Urinary bladder (tissue), 4 donors: ENCODE measurements around the gene YDJC. TPM values are rescaled to one million over a fixed set of nuclear protein-coding genes. Genes with fewer than 3 reads are reported as not detected.
"Not testable (repeated sequence)": the region's sequence is repeated elsewhere in the genome, so short reads cannot be mapped to it uniquely, and the experiment has no call there.

Experiments
- DNase-seq: peaks from one replicate; pipeline ENCODE4 v3.0.0-alpha.2; 2015; ENCODE audit errors: extremely low spot score
- H3K27ac ChIP-seq: one replicate; pipeline ENCODE4 v1.5.1; 2013; ENCODE audit warnings: low read depth, mild to moderate bottlenecking, moderate library complexity
- H3K36me3 ChIP-seq: one replicate; pipeline ENCODE4 v1.6.1; 2013; ENCODE audit warnings: mild to moderate bottlenecking, moderate library complexity; ENCODE audit not compliant: insufficient read depth
- H3K4me1 ChIP-seq: one replicate; pipeline ENCODE4 v1.6.1; 2013; ENCODE audit warnings: mild to moderate bottlenecking, moderate library complexity; ENCODE audit not compliant: insufficient read depth
- H3K4me3 ChIP-seq: one replicate; pipeline ENCODE4 v1.5.1; 2013; ENCODE audit warnings: low read depth, low read length
- WGBS: extraction: QIAGEN DNeasy Blood & Tissue Kit; methylation state at CpG from one replicate; pipeline ENCODE4 v1.1.7; 2013; 5-methylcytosine and 5-hydroxymethylcytosine counted together
- polyA plus RNA-seq: library from polyadenylated mRNA; stranded (reverse); fragments of 200-250 nt; gene quantifications from one replicate; pipeline ENCODE4 v1.2.3, GENCODE V29; 2013
- total RNA-seq: library from RNA; depleted of rRNA; stranded (reverse); fragments of >200 nt; gene quantifications from one replicate; pipeline ENCODE4 v1.2.3, GENCODE V29; 2014
- donor health status: healthy with polysubstance abuse.
- donor health status: healthy.

YDJC gene
- total and polyA plus RNA-seq, 2 donors = 3.7 to 26.4 TPM

GRCh38 chr22:21660904-21661303 is 31.1 kb upstream of the YDJC start:
- DNase-seq = no peak
- no peaks in the 10 kb centered on the region for H3K4me1 ChIP-seq
- no peak overlapping the region for H3K27ac ChIP-seq
- WGBS = 79% methylated on average over 7 of the region's 7 CpGs
- H3K36me3 ChIP-seq = no peaks in the 10 kb centered on the region
- no peak overlapping the region for H3K4me3 ChIP-seq

GRCh38 chr22:21659864-21660525 is 30.2 kb upstream of the YDJC start:
- no peak overlapping the region for H3K27ac ChIP-seq
- no peaks in the 10 kb centered on the region for H3K4me1 ChIP-seq
- no peaks in the 10 kb centered on the region for H3K36me3 ChIP-seq
- DNase-seq = no peak
- WGBS = 69% methylated on average over 7 of the region's 7 CpGs
- H3K4me3 ChIP-seq = no peak overlapping the region

DNA sequence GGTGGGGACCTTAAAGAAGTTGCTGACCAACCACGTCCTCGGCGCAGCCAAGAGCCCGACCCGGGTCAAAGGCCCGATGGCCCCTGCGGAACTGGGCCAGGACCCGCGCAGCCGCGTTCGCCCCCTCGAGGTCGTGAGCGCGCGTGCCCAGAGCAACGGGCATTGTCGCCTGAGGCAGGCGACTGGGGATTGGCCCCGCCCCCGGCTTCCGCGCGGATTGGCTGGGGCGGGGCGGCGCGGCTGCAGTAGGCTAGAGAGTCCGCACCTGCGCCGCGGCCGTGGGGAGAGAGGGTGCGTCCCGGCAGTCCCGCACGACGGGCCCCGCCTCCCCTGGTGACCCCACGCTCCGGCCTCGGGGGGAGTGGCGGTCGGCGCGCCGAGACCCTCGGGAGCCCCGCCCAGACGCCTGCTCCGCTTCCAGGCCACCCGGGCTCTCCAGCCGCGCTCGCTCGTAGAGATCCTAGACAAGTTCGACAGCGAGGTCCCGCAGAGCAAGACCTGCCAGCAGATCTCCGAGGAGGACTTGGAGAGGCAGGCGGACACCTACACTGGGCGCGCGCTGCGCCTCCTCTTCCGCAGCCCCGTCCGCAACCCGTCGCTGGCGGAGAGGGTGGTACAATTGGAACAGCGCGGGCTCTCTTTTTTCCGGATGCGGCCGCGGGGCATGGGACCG is 27.7 kb upstream of the YDJC start:
- no peak for DNase-seq
- Histone ChIP-seq H3K4me3 (peak overlapping the region; percentile 47), H3K27ac (no peak overlapping the region), H3K4me1 (no peaks in the 10 kb centered on the region), H3K36me3 (no peaks in the 10 kb centered on the region)
- WGBS = under 1% methylated on average over 79 of the region's 79 CpGs

GRCh38 chr22:21657020-21657359 is 27.2 kb upstream of the YDJC start:
- 24% methylated on average over 17 of the region's 17 CpGs for WGBS
- no peak overlapping the region for H3K27ac ChIP-seq
- no peak for DNase-seq
- H3K36me3 ChIP-seq = no peaks in the 10 kb centered on the region
- H3K4me1 ChIP-seq = no peaks in the 10 kb centered on the region
- peak overlapping the region; percentile 47 for H3K4me3 ChIP-seq

GRCh38 chr22:21652547-21653545 is 23.0 kb upstream of the YDJC start:
- Histone ChIP-seq H3K27ac (no peak overlapping the region), H3K4me1 (no peaks in the 10 kb centered on the region), H3K36me3 (no peaks in the 10 kb centered on the region), H3K4me3 (peak overlapping the region; percentile 35)
- DNase-seq = no peak
- WGBS = 15% methylated on average over 40 of the region's 40 CpGs

DNA sequence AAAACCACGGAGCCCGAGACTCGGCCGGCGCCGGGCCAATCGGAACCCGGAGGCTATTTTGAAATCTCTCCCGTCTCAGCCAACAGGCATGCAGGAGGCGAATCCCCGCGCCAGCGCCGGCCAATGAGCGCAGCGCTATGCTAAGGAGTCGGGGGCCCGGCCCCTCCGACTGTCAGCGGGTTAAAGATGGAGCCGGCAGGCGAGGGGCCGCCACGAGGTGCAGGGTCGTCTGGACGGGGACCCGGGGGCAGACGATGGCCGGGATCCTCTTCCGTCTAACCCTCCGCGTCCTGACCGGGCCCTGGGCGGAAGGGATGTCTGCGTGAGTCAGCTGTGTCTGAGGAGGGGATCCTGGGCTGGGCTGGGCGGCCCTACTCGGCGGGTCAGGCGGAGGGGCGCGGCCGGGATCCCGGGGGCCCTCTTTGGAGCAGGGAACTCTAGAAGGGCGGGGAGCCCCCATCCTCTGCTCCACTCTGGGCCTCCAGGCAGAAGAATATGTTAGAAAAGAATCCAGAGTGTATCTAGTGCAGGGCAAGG is 22.3 kb upstream of the YDJC start:
- Histone ChIP-seq H3K4me1 (no peaks in the 10 kb centered on the region), H3K36me3 (no peaks in the 10 kb centered on the region), H3K27ac (no peak overlapping the region), H3K4me3 (peak overlapping the region; percentile 35)
- DNase-seq = peak; percentile 63
- under 1% methylated on average over 44 of the region's 44 CpGs for WGBS

DNA sequence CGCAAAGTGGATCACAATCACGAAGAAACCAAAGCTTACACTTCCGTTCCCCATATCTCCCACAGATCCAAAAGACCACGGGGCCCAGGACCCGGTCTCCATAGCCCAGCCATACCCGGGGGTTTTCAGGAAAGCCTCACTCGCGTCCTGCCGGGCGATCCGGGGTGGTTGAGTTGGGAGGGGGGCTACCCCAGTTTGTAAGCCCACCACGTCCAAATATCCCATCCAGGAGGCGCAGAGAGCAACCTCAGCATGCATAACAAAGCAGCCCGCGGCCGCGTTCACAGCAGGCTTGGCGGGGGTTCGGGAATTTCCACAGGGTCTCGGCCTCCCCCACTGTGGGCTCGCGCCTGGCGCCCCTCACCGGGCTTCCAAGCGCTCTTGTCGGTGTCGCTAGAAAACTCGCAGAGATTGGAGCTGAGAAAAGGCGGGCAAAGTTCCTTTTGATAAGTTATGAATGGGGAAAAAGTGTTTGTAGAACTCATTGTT is 21.7 kb upstream of the YDJC start:
- whole genome bisulfite sequencing = under 1% methylated on average over 29 of the region's 29 CpGs
- DNase-seq = no peak
- peak overlapping the region; percentile 35 for H3K4me3 ChIP-seq
- H3K36me3 ChIP-seq = no peaks in the 10 kb centered on the region
- H3K27ac ChIP-seq = no peak overlapping the region
- H3K4me1 ChIP-seq = no peaks in the 10 kb centered on the region

GRCh38 chr22:21650823-21651520 is 21.1 kb upstream of the YDJC start:
- H3K4me1 ChIP-seq = no peaks in the 10 kb centered on the region
- peak overlapping the region; percentile 35 for H3K4me3 ChIP-seq
- WGBS = 13% methylated on average over 6 of the region's 6 CpGs
- H3K36me3 ChIP-seq = no peaks in the 10 kb centered on the region
- no peak for DNase-seq
- H3K27ac ChIP-seq = no peak overlapping the region

DNA sequence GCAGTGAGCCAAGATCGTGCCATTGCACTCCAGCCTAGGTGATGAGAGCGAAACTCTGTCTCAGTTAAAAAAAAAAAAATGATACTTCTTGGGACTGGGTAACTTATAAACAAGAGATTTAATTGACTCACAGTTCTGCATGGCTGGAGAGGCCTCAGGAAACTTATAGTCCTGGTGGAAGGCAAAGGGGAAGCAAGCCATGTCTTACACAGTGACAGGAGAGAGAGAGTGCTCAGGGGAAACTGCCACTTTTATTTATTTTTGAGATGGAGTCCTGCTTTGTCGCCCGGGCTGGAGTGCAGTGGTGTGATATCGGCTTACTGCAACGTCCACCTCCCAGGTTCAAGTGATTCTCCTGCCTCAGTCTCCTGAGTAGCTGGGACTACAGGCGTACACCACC is 20.5 kb upstream of the YDJC start:
- no peak overlapping the region for H3K4me3 ChIP-seq
- DNase-seq = no peak
- 95% methylated on average over 7 of the region's 7 CpGs for WGBS
- no peaks in the 10 kb centered on the region for H3K36me3 ChIP-seq
- H3K4me1 ChIP-seq = no peaks in the 10 kb centered on the region
- H3K27ac ChIP-seq = no peak overlapping the region

GRCh38 chr22:21646608-21647590 is 17.1 kb upstream of the YDJC start:
- Histone ChIP-seq H3K36me3 (no peaks in the 10 kb centered on the region), H3K4me1 (no peaks in the 10 kb centered on the region), H3K4me3 (no peak overlapping the region), H3K27ac (no peak overlapping the region)
- DNase-seq = no peak
- 45% methylated on average over 14 of the region's 14 CpGs for WGBS

DNA sequence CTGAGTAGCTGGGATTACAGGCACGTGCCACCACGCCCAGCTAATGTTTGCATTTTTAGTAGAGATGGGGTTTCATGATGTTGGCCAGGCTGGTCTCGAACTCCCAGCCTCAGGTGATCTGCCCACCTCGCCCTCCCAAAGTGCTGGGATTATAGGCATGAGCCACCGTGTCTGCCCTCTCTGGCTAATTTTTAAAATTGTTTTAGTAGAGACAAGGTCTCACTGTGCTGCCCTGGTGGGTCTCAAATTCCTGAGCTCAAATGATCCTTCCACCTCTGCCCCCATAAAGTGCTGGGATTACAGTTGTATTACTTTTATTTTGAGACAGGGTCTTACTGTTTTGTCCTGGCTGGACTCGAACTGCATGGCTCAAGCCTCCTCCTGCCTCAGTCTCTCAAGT is 15.7 kb upstream of the YDJC start:
- not testable (repeated sequence) for H3K4me1 ChIP-seq, H3K27ac ChIP-seq, H3K36me3 ChIP-seq, DNase-seq, H3K4me3 ChIP-seq
- 92% methylated on average over 6 of the region's 6 CpGs for WGBS
